ENCODE data around the gene PDE11A. TPM values are rescaled to one million over a fixed set of nuclear protein-coding genes. Genes with fewer than 3 reads are reported as not detected.

PDE11A gene
- total RNA-seq, 4 donors from 2014 or later, result 0.12 TPM; not detected in 3

DNA sequence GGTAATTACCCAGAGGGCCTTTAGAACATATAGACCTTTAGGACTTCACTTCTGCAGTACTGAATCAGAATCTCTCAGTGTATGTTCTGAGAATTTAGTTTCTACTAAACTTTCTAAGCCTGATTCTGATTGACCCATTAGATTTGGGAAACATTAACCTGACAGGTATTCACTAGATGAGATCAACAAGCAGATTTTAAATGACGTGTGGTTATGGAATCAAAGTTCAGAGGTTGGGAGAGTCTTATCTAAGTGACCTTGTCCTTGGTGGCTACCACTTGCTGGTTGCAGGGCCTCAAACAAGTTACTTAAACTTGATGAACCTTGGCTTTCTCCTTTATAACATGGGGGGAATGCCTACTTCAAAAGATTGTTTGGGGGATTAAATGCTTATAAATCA is 198.7 kb downstream of the PDE11A start:
- no peaks in the 10 kb centered on the region for H3K9me3 ChIP-seq
- intact Hi-C loops (cut with DNase I), result no loop called here
- WGBS, 2 donors, result 64 to 79% methylated on average over 1 of the region's 1 CpG
- H3K27me3 ChIP-seq, result no peaks in the 10 kb centered on the region
- H3K4me1 ChIP-seq, result no peaks in the 10 kb centered on the region
- no peaks in the 10 kb centered on the region for H3K36me3 ChIP-seq
- TF ChIP-seq POLR2A (IDR thresholded peaks at IDR 0.05), result no peak
- TF ChIP-seq, protein P1, sequence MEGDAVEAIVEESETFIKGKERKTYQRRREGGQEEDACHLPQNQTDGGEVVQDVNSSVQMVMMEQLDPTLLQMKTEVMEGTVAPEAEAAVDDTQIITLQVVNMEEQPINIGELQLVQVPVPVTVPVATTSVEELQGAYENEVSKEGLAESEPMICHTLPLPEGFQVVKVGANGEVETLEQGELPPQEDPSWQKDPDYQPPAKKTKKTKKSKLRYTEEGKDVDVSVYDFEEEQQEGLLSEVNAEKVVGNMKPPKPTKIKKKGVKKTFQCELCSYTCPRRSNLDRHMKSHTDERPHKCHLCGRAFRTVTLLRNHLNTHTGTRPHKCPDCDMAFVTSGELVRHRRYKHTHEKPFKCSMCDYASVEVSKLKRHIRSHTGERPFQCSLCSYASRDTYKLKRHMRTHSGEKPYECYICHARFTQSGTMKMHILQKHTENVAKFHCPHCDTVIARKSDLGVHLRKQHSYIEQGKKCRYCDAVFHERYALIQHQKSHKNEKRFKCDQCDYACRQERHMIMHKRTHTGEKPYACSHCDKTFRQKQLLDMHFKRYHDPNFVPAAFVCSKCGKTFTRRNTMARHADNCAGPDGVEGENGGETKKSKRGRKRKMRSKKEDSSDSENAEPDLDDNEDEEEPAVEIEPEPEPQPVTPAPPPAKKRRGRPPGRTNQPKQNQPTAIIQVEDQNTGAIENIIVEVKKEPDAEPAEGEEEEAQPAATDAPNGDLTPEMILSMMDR (IDR thresholded peaks at IDR 0.05), result no peak
- no peak overlapping the region for H3K4me3 ChIP-seq
- no peak for DNase-seq
- H3K27ac ChIP-seq, result no peak overlapping the region

DNA sequence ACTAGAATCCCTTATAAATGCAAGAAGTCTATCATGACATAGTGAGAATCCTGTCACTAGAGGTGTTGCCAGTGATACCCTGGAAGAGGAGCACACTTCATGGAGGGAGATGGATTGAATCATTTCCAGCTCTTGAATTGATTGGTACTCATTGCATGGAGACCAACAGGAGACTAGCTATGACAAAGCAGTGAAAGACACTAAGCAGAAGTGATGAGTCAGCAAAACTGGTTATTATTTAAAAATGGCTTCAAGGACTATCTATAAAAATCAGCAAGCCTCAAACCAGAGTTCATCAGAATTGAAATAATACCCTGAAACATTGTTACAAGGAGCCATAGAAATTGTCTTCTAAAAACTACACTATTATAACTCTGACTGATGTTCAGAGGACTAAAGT is 200.3 kb downstream of the PDE11A start:
- no peak overlapping the region for H3K27ac ChIP-seq
- no peaks in the 10 kb centered on the region for H3K9me3 ChIP-seq
- no peaks in the 10 kb centered on the region for H3K27me3 ChIP-seq
- H3K36me3 ChIP-seq, result no peaks in the 10 kb centered on the region
- intact Hi-C loops (cut with DNase I), result no loop called here
- no peak for TF ChIP-seq POLR2A (IDR thresholded peaks at IDR 0.05)
- TF ChIP-seq, protein P1 (IDR thresholded peaks at IDR 0.05), result no peak
- no peak overlapping the region for H3K4me3 ChIP-seq
- H3K4me1 ChIP-seq, result no peaks in the 10 kb centered on the region
- DNase-seq, result no peak

DNA sequence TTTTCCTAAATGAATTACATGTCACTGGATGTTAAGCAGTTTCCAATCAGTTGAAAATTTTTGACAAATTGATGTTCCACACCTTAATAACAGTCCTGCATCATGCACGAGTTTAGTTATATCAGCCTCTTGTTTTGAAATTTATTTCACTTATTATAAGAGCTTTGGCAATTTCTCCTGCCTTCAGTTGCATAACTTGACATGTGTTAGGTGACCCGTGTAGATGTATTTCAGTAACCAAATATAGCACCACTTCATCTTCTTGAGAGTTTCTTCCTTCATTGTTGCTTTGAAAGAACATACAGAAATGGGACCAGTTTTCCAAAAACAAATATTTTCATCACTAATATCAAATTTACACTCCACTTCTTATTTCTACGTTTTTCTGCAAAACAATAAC is 202.7 kb downstream of the PDE11A start:
- intact Hi-C loops (cut with DNase I), result no loop called here
- Histone ChIP-seq H3K4me3 (no peak overlapping the region), H3K9me3 (no peaks in the 10 kb centered on the region), H3K4me1 (no peaks in the 10 kb centered on the region), H3K27ac (no peak overlapping the region), H3K36me3 (no peaks in the 10 kb centered on the region), H3K27me3 (no peaks in the 10 kb centered on the region)
- TF ChIP-seq, protein P1 (IDR thresholded peaks at IDR 0.05), result no peak
- TF ChIP-seq POLR2A (IDR thresholded peaks at IDR 0.05), result no peak
- DNase-seq, result no peak
- WGBS, 2 donors, result 52 to 53% methylated on average over 3 of the region's 3 CpGs

DNA sequence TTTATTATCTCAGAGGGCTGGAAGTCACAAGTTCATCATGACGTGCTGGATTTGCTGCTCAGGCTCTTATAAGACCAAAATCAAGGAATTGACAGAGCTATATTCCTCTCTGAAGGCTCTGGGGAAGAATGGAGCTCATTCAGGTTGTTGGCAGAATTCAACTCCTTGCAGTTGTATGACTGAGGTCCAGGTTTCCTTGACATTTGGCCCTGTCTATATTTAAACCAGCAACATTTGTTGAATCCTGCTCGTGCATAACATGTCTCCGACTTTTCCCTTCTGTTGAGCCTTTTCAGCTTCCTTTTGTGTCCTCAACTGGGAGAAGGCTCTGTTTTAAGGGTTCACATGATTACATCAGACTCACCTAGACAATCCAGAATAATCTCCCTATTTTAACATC is 203.4 kb downstream of the PDE11A start:
- H3K27ac ChIP-seq, result no peak overlapping the region
- no peaks in the 10 kb centered on the region for H3K27me3 ChIP-seq
- H3K4me3 ChIP-seq, result no peak overlapping the region
- TF ChIP-seq, protein P1 (IDR thresholded peaks at IDR 0.05), result no peak
- no peak for TF ChIP-seq POLR2A (IDR thresholded peaks at IDR 0.05)
- WGBS, 2 donors, result 46 to 48% methylated on average over 3 of the region's 3 CpGs
- no peak for DNase-seq
- H3K36me3 ChIP-seq, result no peaks in the 10 kb centered on the region
- H3K4me1 ChIP-seq, result no peaks in the 10 kb centered on the region
- intact Hi-C loops (cut with DNase I), result no loop called here
- H3K9me3 ChIP-seq, result no peaks in the 10 kb centered on the region

DNA sequence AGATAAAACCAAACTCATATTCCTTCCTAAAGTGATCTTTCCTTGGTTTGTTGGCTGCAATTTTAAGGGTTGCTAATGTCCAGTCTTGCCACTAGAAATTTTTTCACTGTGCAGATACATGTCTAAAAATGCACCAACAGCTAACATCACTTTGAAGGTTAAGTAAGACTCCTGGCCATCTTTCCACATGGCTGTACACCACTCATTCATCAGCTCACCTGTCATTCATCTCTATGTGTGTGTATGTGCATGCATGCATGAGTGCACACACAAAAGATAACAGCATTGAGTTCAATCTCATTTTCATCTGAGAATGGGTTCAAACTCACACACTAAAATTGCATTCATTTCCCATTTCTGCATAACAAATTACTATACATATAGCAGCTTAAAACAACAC is 203.8 kb downstream of the PDE11A start:
- TF ChIP-seq POLR2A (IDR thresholded peaks at IDR 0.05), result no peak
- TF ChIP-seq, protein P1 (IDR thresholded peaks at IDR 0.05), result no peak
- intact Hi-C loops (cut with DNase I), result no loop called here
- Histone ChIP-seq H3K9me3 (no peaks in the 10 kb centered on the region), H3K27me3 (no peaks in the 10 kb centered on the region), H3K4me1 (no peaks in the 10 kb centered on the region), H3K4me3 (no peak overlapping the region), H3K36me3 (no peaks in the 10 kb centered on the region), H3K27ac (no peak overlapping the region)
- no peak for DNase-seq

Data from esophagus squamous epithelium (tissue), 5 donors.